ES-I3 (cell line): ENCODE results near the gene ZFP36L2.

Experiments
- H3K36me3 ChIP-seq: 2 replicates; pipeline ENCODE4 v1.6.1; 2013; ENCODE audit warnings: mild to moderate bottlenecking, low read length, control low read depth, moderate library complexity; ENCODE audit not compliant: insufficient read depth
- H3K4me1 ChIP-seq: 2 replicates; pipeline ENCODE4 v1.6.1; 2013; ENCODE audit warnings: mild to moderate bottlenecking, control low read depth, low read length; ENCODE audit not compliant: insufficient read depth
- H3K9ac ChIP-seq: 2 replicates; pipeline ENCODE4 v1.6.1; 2013; ENCODE audit warnings: low read depth, mild to moderate bottlenecking, low read length, moderate library complexity
- H3K9me3 ChIP-seq: 2 replicates; pipeline ENCODE4 v1.6.1; 2013; ENCODE audit warnings: mild to moderate bottlenecking, low read length, moderate library complexity; ENCODE audit not compliant: control insufficient read depth, insufficient read depth

ZFP36L2 gene

DNA sequence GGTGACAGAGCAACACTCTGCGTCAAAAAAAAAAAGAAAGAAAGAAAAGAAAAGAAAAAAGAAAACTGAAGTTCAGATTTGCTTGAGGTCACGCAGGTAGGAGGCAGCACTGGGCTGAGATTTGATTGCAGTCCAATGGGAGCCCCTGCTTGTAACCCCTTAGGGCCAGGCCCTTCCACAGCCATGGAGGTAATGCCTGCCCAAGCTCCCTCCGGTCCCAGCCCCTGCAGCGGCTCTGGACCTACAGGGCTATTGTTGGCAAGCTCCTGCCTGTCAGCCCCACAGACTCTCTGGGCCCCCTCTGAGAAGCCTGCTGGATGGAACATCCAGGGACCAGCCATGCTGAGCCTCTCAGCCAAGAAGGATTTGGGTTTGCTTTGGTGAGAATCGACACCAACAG, 12.2 kb downstream of the ZFP36L2 start:
- Histone ChIP-seq H3K4me1 (peaks cover 19% of the 10 kb centered on the region), H3K36me3 (no peaks in the 10 kb centered on the region), H3K9me3 (0 out of 2 replicates have a peak, but pooled peaks cover 1% of the 10 kb centered on the region), H3K9ac (no peak overlapping the region)

DNA sequence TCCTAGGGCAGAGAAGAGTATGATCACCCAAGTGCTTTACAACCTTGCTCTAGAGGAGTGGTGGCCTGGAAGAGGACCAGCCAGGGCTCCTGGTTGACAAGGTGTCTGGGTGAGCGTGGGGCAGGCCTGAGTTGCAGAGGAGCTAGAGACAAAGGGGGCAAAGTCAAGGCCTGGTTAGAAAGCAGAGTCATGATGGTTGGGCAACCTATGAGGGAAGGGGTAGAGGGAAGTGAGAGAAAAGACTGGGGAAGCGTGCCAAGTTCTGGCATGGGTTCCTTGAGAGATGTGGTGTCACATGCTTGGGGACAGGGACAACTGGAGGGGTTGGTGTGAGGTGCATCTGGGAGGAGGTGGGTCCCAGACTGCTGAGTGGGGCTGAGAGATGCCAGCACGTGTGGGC, 13.5 kb downstream of the ZFP36L2 start:
- H3K9ac ChIP-seq: no peak overlapping the region
- no peaks in the 10 kb centered on the region for H3K36me3 ChIP-seq
- H3K4me1 ChIP-seq: peaks cover 16% of the 10 kb centered on the region
- H3K9me3 ChIP-seq: 0 out of 2 replicates have a peak, but pooled peaks cover 2% of the 10 kb centered on the region

DNA sequence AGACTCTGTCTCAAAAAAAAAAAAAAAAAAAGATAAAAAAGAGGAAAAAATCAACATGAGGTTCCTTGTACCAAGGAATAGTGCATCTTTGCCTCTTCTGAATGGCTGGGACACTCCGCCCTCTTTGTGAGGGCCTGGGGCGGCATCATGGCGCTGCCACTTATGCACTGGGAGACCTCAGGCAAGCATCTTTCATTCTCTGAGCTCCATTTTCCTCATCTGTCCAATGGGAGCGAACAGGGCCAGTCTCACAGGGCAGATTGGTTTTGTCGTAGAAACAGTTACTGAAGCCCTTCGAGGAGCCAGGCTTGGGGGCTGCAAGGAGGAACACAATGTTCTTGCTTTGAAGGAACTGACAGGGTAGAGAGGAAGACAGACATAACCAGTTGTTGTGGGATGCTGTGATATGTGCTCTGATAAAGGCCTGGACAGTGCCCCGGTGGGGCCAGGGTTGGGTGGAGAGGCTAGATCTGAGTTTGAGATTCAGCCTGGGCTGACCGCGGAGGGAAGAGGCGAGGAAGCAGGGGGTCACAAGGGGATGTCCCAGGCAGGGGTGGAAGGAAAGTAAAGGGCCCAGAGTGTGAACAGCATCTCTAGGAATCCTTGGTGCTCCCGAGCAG, 14.1 kb downstream of the ZFP36L2 start:
- H3K4me1 ChIP-seq: peaks cover 14% of the 10 kb centered on the region
- H3K9me3 ChIP-seq: 0 out of 2 replicates have a peak, but pooled peaks cover 2% of the 10 kb centered on the region

DNA sequence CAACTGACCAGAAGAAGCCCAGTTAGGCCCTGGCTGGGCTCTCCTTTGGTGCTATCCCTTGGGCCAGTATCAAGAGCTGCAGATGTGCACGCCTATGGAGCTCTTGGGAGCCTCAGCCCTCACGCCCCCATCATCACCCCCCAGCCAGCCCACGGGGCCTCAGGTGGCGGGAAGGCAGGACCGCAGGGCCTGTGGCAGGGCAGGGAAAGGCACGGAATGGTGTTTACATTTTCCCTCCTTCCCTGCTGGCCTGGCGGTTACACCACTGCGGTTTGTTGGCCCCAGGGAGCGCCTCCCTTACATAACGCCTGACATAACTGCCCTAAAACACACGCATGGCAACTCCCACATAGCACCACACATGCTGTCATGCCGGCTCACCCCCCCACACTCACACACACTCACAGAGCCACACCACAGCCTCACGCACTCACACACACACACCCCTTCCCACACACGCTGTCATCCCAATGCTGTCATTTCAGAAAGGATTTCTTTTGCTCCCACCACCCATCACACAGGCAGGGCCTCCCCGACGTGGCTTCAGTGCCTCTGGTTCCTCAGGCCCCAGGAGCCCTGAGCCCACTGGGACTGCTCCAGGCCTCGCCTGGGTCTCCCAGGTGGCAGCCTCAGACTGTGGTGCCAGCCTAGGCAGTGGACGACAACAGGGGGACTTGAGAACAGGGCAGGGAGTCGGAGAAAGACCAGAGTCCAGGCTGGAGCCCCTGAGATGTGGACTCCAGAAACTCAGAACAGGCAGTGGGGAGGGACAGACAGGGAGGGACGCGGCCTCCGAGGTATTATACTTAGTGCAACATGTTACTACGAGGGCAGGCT, 15.7 kb downstream of the ZFP36L2 start:
- Histone ChIP-seq H3K4me1 (peaks cover 9% of the 10 kb centered on the region), H3K9ac (no peak overlapping the region), H3K36me3 (no peaks in the 10 kb centered on the region), H3K9me3 (0 out of 2 replicates have a peak, but pooled peaks cover 2% of the 10 kb centered on the region)

More for the DNA sequence above, 14.1 kb downstream of the ZFP36L2 start:
- Histone ChIP-seq H3K36me3 (no peaks in the 10 kb centered on the region), H3K9ac (no peak overlapping the region)

DNA sequence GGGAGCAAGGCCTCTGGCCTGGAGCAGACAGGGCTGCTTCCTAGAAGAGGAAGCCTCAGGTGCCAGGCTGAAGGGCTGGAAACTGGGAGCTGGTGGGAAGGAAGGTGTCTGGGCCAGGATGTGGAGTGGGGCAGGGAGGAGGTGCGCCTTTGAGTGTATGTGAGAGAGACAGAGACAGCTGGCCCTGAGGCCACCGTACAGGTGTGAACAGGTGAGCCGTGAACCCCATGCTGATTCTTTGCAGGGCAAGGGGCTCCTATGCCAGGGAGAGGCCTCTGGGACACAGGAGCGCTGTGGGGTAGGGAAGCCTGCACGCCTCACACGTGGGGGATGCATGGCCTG, 16.3 kb downstream of the ZFP36L2 start:
- H3K36me3 ChIP-seq: no peaks in the 10 kb centered on the region
- no peak overlapping the region for H3K9ac ChIP-seq
- peaks cover 9% of the 10 kb centered on the region for H3K4me1 ChIP-seq
- H3K9me3 ChIP-seq: 0 out of 2 replicates have a peak, but pooled peaks cover 2% of the 10 kb centered on the region

DNA sequence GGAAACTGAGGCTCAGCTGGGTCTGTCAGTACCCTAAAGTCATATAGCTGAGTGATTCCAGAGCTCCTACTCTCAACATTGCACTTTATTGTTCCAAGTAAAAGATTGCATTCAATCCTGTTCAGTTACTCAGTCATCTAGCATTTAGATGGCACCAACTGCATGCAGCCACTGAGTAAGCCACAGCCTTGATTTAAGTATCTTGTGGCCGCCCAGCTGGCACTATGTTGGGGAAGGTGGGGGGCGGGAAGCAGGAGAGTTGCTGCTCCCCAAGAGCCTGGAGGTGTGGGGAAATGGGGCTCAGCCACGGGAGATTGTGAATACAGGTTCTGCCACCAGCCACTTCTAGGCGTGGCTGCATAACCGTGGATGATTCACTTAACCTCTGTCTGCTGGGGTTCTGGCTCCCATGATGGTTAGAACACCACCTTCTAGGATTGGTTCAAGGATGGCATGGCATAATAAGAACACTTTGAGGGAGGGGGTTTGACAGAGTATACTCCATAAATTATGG, 17.1 kb downstream of the ZFP36L2 start:
- H3K36me3 ChIP-seq: no peaks in the 10 kb centered on the region
- H3K4me1 ChIP-seq: peaks cover 9% of the 10 kb centered on the region
- 0 out of 2 replicates have a peak, but pooled peaks cover 2% of the 10 kb centered on the region for H3K9me3 ChIP-seq
- H3K9ac ChIP-seq: no peak overlapping the region

DNA sequence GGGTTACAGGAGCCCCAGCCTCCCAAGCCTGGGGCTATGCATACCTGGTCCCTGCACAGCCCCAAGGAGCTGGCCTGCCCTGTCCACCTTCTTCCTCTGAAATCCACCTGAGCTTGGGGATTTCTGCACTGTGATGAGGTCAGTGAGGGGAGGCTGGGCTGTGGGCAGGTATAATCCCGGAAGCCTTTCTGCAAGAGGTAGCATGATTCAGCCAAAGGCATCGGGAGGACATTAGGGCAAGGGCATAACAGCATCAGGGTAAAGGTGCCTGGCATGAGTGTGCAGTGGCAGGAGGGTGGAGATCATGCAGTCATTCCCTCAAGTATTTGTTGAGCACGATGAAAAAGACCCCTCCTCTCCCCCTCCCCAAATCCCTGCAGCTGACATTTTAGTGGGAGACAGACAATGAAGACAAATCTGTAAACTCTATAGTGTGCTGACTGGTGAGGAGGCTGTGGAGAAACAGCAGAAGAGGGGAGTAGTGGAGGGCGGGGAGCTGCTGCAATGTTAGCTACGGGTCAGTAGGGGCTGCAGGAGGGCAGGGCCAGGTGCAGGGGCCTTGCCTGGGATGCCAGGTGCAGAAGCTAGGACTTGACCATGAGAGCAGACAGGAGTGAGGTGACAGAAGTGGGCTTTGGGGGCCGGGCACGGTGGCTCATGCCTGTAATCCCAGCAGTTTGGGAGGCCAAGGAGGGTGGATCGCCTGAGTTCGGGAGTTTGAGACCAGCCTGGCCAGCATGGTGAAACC, 18.7 kb downstream of the ZFP36L2 start:
- H3K4me1 ChIP-seq: peaks cover 3% of the 10 kb centered on the region; the same call in 1 of the 2 replicates
- H3K36me3 ChIP-seq: no peaks in the 10 kb centered on the region
- H3K9ac ChIP-seq: no peak overlapping the region
- 0 out of 2 replicates have a peak, but pooled peaks cover 2% of the 10 kb centered on the region for H3K9me3 ChIP-seq

DNA sequence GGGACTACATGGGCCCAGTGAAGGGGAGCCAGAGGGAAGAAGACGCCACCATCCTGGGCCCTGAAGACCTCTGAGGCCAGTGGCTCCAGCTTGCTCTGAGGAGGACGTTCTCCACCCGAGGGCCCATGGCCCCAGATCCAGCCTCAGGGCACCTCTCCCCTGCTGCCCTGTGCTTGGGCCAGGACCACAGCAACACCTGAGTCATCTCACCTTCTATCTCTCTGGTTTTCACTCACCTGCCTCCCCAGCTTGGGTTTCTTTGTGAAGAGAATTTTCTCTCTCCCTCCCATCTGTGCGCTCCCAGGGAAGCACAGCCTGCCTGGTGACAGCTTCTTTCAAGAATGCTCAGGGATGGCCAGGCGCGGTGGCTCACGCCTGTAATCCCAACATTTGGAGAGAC, 19.8 kb downstream of the ZFP36L2 start:
- H3K9me3 ChIP-seq: 0 out of 2 replicates have a peak, but pooled peaks cover 2% of the 10 kb centered on the region
- no peak overlapping the region for H3K9ac ChIP-seq
- H3K4me1 ChIP-seq: peaks cover 3% of the 10 kb centered on the region; the same call in 1 of the 2 replicates
- H3K36me3 ChIP-seq: no peaks in the 10 kb centered on the region

DNA sequence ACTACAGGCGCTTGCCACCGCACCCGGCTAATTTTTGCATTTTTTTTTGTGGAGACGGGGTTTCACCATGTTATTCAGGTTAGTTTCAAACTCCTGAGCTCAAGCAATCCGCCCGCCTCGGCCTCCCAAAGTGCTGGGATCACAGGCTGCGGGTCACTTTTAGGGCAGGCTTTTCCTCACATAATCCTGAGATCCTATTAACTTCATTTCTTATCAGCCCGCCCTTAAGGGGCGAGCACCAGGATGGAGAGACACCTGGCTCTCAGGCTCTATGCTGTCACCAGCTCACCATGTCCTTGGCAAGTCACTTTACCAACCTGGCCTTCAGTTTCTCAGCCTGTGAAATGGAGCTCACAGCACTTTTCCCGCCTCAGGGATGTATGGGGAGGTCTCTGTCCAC, 23.0 kb downstream of the ZFP36L2 start:
- H3K9ac ChIP-seq: no peak overlapping the region
- H3K4me1 ChIP-seq: peaks cover 13% of the 10 kb centered on the region; the same call in 1 of the 2 replicates
- no peaks in the 10 kb centered on the region for H3K36me3 ChIP-seq
- no peaks in the 10 kb centered on the region for H3K9me3 ChIP-seq

DNA sequence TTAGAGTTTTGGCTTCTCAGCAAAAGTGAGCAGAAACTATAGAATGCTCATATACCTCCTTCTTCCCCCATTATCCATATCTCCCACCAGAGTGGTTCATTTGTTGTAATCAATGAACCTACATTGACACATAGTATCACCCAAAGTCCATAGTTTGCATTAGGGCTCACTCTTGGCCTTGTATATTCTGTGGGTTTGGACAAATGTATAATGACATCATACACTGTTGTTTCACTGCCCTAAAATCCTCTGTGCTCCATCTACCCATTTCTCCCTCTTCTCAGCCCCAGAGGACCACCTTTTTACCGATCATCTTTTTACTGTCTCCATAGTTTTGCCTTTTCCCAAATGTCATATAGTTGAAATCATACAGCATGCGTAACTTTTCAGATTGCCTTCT, 24.1 kb downstream of the ZFP36L2 start:
- H3K4me1 ChIP-seq: peaks cover 14% of the 10 kb centered on the region; the same call in 1 of the 2 replicates
- H3K9ac ChIP-seq: no peak overlapping the region
- no peaks in the 10 kb centered on the region for H3K36me3 ChIP-seq
- no peaks in the 10 kb centered on the region for H3K9me3 ChIP-seq

DNA sequence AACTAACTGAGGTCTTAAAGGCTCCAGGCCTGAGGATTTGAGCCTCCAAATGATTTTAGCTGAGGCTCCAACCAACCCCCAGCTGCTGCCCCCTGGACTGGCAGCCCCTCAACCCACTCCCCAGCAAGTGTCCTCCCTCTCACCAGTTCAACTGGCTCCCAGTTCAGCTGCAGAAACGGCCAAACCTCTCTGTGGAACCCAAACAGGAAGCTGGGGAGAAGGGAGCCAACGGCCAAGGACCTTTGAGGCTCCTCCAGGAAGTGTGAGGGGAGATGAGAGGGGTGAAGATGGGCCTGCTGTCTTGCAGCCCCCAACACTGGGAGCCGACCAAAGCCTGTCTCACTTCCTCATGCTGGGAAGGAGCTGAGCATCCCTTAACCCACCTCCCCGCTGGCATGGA, 24.9 kb downstream of the ZFP36L2 start:
- Histone ChIP-seq H3K36me3 (no peaks in the 10 kb centered on the region), H3K4me1 (peaks cover 19% of the 10 kb centered on the region; the same call in 1 of the 2 replicates), H3K9ac (no peak overlapping the region)

DNA sequence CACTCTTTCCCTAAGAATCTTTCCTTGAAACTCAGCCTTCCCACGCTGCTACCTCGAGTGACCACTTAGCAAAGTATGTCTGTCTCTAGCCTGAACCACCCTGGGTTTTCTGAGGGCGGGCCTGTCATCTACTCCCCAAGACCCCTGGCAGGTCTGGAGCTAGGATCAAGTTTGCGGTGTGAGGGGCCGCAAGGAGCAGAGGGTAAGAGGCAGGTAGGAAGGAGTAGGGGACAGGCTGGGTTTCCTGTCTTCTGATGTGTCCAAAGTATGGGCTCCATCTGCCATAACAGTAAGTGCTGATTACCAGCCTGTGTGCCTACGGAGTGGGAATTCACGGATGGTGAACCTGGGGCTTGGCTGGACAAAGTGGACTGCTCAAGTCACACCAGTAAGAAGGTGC, 25.4 kb downstream of the ZFP36L2 start:
- peaks cover 19% of the 10 kb centered on the region; the same call in 1 of the 2 replicates for H3K4me1 ChIP-seq
- no peaks in the 10 kb centered on the region for H3K36me3 ChIP-seq
- no peaks in the 10 kb centered on the region for H3K9me3 ChIP-seq
- no peak overlapping the region for H3K9ac ChIP-seq

More for the DNA sequence above, 24.9 kb downstream of the ZFP36L2 start:
- H3K9me3 ChIP-seq: no peaks in the 10 kb centered on the region

DNA sequence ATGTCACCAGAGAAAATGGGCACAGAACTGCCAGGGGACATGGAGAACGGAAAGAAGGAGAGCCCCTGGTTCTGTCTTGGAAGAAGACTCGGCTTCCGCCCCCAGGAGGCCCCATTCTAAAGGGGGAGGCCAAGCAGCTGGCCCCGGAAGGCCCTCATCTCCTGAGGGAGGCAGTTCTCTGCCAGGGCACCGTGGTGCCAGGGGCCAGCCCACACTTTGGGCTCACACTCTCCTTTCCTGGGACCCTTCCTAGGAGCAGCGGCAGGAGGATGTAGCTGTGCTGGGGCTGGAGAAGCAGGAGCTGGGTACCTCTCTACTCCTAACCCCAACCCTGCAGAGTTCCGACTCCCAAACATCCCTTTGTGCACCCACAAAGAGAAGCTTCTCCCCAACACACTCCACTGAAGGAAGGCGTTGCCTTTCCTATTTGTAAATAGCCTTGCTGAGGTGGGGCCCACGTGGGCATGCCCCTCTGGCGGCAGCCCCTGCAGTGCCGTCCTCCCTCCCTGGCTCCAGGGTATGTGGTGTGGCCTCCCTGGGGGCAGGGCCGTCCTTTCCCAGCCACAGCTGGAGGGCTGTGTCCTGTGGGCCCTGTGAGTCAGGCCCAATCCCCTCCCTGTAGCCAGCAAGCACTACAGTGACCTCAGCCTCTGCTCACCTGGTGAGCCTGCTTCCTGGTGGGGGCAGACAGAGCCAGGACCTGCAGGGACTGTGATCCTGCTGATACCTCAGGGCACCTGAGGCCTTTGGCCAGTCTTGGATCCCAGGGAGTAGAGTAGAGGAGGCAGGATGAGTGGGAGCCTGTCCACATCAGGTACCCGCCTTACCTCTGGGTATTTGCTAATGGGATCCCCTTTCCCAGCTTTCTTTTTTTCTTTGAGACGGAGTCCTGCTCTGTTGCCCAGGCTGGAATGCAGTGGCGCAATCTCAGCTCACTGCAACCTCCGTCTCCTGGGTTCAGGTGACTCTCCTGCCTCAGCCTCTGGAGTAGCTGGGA, 26.6 kb downstream of the ZFP36L2 start:
- Histone ChIP-seq H3K9ac (no peak overlapping the region), H3K4me1 (peaks cover 19% of the 10 kb centered on the region; the same call in 1 of the 2 replicates), H3K36me3 (no peaks in the 10 kb centered on the region), H3K9me3 (no peaks in the 10 kb centered on the region)
